PC-3 (cell line): Measurements from ENCODE around the gene ESR1. TPM values are rescaled to one million over a fixed set of nuclear protein-coding genes. Genes with fewer than 3 reads are reported as not detected.
A peak's percentile ranks its signal among the peaks of the same experiment; 100 is the strongest.

Source experiments
- ATAC-seq: fragments of 200-7000 bp; cut with Tn5 transposase; 2 replicates; pipeline ENCODE4 v1.9.1; 2020; ENCODE audit warnings: mild to moderate bottlenecking, moderate library complexity
- BruUV-seq: library from RNA; stranded (reverse); fragments of 400-500 nt; replicated peaks from 2 replicates; lab custom pipeline; 2021; lab: Mats Ljungman, UMichigan
- CTCF ChIA-PET: fragments of 300-600 bp; sonication (Branson Sonifier 250); formaldehyde crosslinking; loops from one replicate; lab custom pipeline; 2022; ENCODE audit warnings: antibody characterized with exemption; lab: Charles Lee
- POLR2A ChIA-PET: fragments of 300-600 bp; sonication (Branson Sonifier 250); formaldehyde crosslinking; loops from one replicate; lab custom pipeline; 2022; ENCODE audit warnings: antibody characterized with exemption; ENCODE audit not compliant: unreplicated experiment; lab: Charles Lee
- DNase-seq: peaks from one replicate; pipeline ENCODE4 v3.0.0-alpha.2; 2015
- H2AFZ ChIP-seq: fragments of 300-600 bp; sonication (generic); 2 replicates; pipeline ENCODE4 v1.6.0; 2016; ENCODE audit warnings: antibody characterized with exemption, low read length
- H3F3A ChIP-seq: fragments of 300-600 bp; sonication (generic); one replicate; pipeline ENCODE4 v1.6.0; 2017; ENCODE audit warnings: antibody characterized with exemption, low read length, control low read depth, mild to moderate bottlenecking; ENCODE audit not compliant: unreplicated experiment
- H3K27ac ChIP-seq: fragments of 300-600 bp; sonication (generic); 2 replicates; pipeline ENCODE4 v1.5.1; 2016; ENCODE audit warnings: mild to moderate bottlenecking, low read length
- H3K27me3 ChIP-seq: fragments of 300-600 bp; sonication (generic); 2 replicates; pipeline ENCODE4 v1.6.1; 2016; ENCODE audit warnings: low read length, mixed read lengths
- H3K36me3 ChIP-seq: fragments of 300-600 bp; sonication (generic); 2 replicates; pipeline ENCODE4 v1.6.1; 2016; ENCODE audit warnings: low read depth, mixed run types, low read length, mixed read lengths
- H3K4me1 ChIP-seq: fragments of 300-600 bp; sonication (generic); 2 replicates; pipeline ENCODE4 v1.5.1; 2016; ENCODE audit warnings: low read length; ENCODE audit not compliant: insufficient read depth
- H3K4me2 ChIP-seq: fragments of 300-600 bp; sonication (generic); 2 replicates; pipeline ENCODE4 v1.6.0; 2016; ENCODE audit warnings: low read length
- H3K4me3 ChIP-seq: fragments of 300-600 bp; sonication (generic); 2 replicates; pipeline ENCODE4 v1.5.1; 2016; ENCODE audit warnings: mild to moderate bottlenecking, low read length, mixed read lengths
- H3K79me2 ChIP-seq: fragments of 300-600 bp; sonication (generic); 2 replicates; pipeline ENCODE4 v1.6.1; 2017; ENCODE audit warnings: low read length, mixed read lengths
- H3K9ac ChIP-seq: fragments of 300-600 bp; sonication (generic); 2 replicates; pipeline ENCODE4 v1.6.0; 2016; ENCODE audit warnings: mild to moderate bottlenecking, low read length
- H3K9me2 ChIP-seq: fragments of 300-600 bp; sonication (generic); replicated peaks from 2 replicates; pipeline ENCODE4 v1.6.1; 2016; ENCODE audit warnings: mixed run types, low read length, mixed read lengths
- H3K9me3 ChIP-seq: fragments of 300-600 bp; sonication (generic); 2 replicates; pipeline ENCODE4 v1.6.1; 2016; ENCODE audit warnings: low read length, mixed read lengths
- H4K20me1 ChIP-seq: fragments of 300-600 bp; sonication (generic); 2 replicates; pipeline ENCODE4 v1.6.1; 2016; ENCODE audit warnings: low read length, mixed read lengths
- CTCF ChIP-seq: fragments of 300-600 bp; sonication (generic); conservative IDR thresholded peaks from 2 replicates; pipeline ENCODE4 v1.5.1; 2017; ENCODE audit warnings: antibody characterized with exemption, low read depth, mild to moderate bottlenecking, low read length
- EZH2 ChIP-seq: fragments of 300-600 bp; sonication (generic); IDR thresholded peaks from one replicate; pipeline ENCODE4 v1.6.1; 2017; ENCODE audit warnings: antibody characterized with exemption, mild to moderate bottlenecking, low read length; ENCODE audit not compliant: unreplicated experiment
- EZH2phosphoT487 ChIP-seq: fragments of 300-600 bp; sonication (generic); IDR thresholded peaks from 2 replicates; pipeline ENCODE4 v1.6.1; 2018; ENCODE audit warnings: mild to moderate bottlenecking, antibody characterized with exemption, low read length, borderline replicate concordance
- intact Hi-C: fragments of 100-400 bp; cut with micrococcal nuclease; formaldehyde crosslinking; loops from 2 replicates; pipeline ENCODE4 v1.9.0; 2023
- total RNA-seq: library from RNA; depleted of rRNA; stranded (reverse); fragments of >200 nt; gene quantifications from 2 replicates; pipeline ENCODE4 v1.2.3, GENCODE V29; 2014

Gene ESR1
- total RNA-seq, 1 experiment from 2014 or later: 5.9 TPM

- no peak overlapping the region for H3K4me2 ChIP-seq
- DNase-seq: peak; percentile 35
- H3K36me3 ChIP-seq: no peaks in the 10 kb centered on the region
- H3K27ac ChIP-seq: no peak overlapping the region
- H3K9ac ChIP-seq: no peak overlapping the region
- ChIA-PET POLR2A (no interaction called here), CTCF (no interaction called here)
- no peaks in the 10 kb centered on the region for H3K9me3 ChIP-seq
- no peaks in the 10 kb centered on the region for H3K27me3 ChIP-seq
- no peaks in the 10 kb centered on the region for H4K20me1 ChIP-seq
- peaks cover 4% of the 10 kb centered on the region for H3K4me1 ChIP-seq
- TF ChIP-seq EZH2 (no peak), EZH2phosphoT487 (no peak), CTCF (no peak)
- H3K9me2 ChIP-seq: no peaks in the 10 kb centered on the region
- H2AFZ ChIP-seq: no peak overlapping the region
- ATAC-seq: no peak
- no TSS peak for BruUV-seq
- H3F3A ChIP-seq: no peaks in the 10 kb centered on the region
- intact Hi-C loops: no loop called here
- H3K79me2 ChIP-seq: no peaks in the 10 kb centered on the region
- H3K4me3 ChIP-seq: no peak overlapping the region
These were observed 23.8 kb upstream of the ESR1 start for GRCh38 chr6:151783692-151784091.

- no peak for TF ChIP-seq CTCF
- TF ChIP-seq EZH2phosphoT487: no peak
- TF ChIP-seq EZH2: no peak
- no peaks in the 10 kb centered on the region for H3F3A ChIP-seq
- ChIA-PET CTCF (no interaction called here), POLR2A (no interaction called here)
- BruUV-seq: no TSS peak
- no peaks in the 10 kb centered on the region for H3K79me2 ChIP-seq
- H3K9ac ChIP-seq: no peak overlapping the region
- H3K4me3 ChIP-seq: no peak overlapping the region
- H3K4me1 ChIP-seq: peaks cover 4% of the 10 kb centered on the region
- H3K9me2 ChIP-seq: no peaks in the 10 kb centered on the region
- H3K27me3 ChIP-seq: no peaks in the 10 kb centered on the region
- H2AFZ ChIP-seq: no peak overlapping the region
- H3K9me3 ChIP-seq: no peaks in the 10 kb centered on the region
- no peaks in the 10 kb centered on the region for H4K20me1 ChIP-seq
- H3K4me2 ChIP-seq: no peak overlapping the region
- DNase-seq: peak; percentile 45
- intact Hi-C loops: no loop called here
- no peak for ATAC-seq
- H3K27ac ChIP-seq: no peak overlapping the region
- H3K36me3 ChIP-seq: no peaks in the 10 kb centered on the region
These were observed 22.9 kb upstream of the ESR1 start for GRCh38 chr6:151784441-151785214.

DNA sequence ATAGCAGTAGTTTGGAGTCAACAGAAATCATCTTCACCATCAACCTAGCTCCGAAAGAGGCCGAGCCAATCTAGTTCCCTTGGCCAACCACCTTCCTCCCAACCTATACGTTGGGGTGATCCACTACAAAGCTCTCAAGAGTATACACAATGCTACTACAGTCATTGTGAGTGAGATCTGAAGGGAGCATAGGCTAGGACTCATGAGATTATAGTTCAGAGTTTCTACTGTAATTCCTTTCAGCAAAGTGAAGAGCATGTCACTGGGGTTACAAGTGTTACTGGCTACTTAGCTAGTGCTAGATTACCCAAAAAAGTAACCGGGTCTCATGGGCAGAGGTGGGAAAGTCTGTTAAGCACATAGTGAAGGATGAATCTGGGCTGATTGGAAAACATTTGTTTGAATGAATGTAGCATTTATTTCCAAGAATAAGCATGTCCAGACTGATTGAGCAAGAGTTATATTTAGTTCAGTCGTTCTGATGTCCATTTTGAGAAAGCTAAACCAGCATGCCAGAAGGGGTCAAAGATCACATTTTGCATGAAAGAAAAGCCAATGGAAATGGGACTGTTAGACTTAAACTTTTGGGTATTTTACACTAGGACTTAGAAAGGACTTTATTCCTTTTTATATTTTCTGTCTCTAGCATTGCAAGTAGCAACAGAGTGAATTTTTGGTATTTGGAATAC, 10.5 kb upstream of the ESR1 start:
- no peak for ATAC-seq
- Histone ChIP-seq H3K27me3 (no peaks in the 10 kb centered on the region), H3K4me3 (no peak overlapping the region), H3K36me3 (no peaks in the 10 kb centered on the region), H3K9ac (no peak overlapping the region), H3K9me2 (no peaks in the 10 kb centered on the region), H3K79me2 (no peaks in the 10 kb centered on the region), H4K20me1 (no peaks in the 10 kb centered on the region), H2AFZ (no peak overlapping the region), H3F3A (no peaks in the 10 kb centered on the region), H3K9me3 (no peaks in the 10 kb centered on the region), H3K27ac (no peak overlapping the region), H3K4me1 (no peaks in the 10 kb centered on the region), H3K4me2 (no peak overlapping the region)
- intact Hi-C loops: no loop called here
- no peak for TF ChIP-seq EZH2
- TF ChIP-seq EZH2phosphoT487: no peak
- TF ChIP-seq CTCF: no peak
- no TSS peak for BruUV-seq
- ChIA-PET CTCF (no interaction called here), POLR2A (no interaction called here)
- no peak for DNase-seq
